T-helper 1 cell (primary cell): ENCODE results near the gene TRIM27.
"Not testable (repeated sequence)": the region's sequence is repeated elsewhere in the genome, so short reads cannot be mapped to it uniquely, and the experiment has no call there.

Source experiments
- DNase-seq, 5 donors: peaks; one replicate each; pipeline ENCODE4 v3.0.0-alpha.2; 2012 to 2020
- total RNA-seq, 4 donors: gene quantifications; one replicate each; lab custom pipeline; 2026; lab: John Stamatoyannopoulos, UW

Gene TRIM27, protein sequence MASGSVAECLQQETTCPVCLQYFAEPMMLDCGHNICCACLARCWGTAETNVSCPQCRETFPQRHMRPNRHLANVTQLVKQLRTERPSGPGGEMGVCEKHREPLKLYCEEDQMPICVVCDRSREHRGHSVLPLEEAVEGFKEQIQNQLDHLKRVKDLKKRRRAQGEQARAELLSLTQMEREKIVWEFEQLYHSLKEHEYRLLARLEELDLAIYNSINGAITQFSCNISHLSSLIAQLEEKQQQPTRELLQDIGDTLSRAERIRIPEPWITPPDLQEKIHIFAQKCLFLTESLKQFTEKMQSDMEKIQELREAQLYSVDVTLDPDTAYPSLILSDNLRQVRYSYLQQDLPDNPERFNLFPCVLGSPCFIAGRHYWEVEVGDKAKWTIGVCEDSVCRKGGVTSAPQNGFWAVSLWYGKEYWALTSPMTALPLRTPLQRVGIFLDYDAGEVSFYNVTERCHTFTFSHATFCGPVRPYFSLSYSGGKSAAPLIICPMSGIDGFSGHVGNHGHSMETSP
- 26.0 to 54.9 (median 46.6) reads per million in 4 donors for total RNA-seq

DNA sequence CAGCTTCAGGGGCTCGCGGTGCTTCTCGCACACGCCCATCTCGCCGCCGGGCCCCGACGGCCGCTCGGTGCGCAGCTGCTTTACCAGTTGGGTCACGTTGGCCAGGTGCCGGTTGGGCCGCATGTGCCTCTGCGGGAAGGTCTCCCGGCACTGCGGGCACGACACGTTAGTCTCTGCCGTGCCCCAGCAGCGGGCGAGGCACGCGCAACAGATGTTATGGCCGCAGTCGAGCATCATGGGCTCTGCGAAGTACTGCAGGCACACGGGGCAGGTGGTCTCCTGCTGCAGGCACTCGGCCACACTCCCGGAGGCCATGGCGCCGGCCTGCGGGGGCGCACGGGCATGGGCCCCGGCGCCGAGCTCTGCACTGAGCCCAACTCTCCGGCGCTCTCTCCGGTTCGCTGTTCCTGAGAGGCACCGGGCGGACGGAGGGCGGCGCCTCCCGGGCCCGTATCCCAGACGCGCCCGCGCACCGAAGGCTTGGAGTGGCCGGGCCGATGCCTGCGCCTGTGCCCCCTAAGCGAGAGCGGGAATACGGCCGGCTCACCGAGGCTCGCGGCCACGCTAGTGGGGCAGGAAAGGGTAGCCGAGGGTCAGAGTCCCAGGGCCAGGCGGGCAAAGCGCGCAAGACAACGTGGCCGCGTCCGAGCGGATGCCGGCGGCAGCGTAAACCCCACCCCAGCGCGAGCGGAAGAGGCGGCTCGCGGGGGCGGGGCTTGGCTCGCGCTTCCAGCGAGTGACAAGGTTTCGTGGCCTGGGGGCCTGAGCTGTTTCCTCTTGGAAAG is at the start of gene TRIM27:
Gene TRIM27 (minus strand): TSS at position 668 of the 785 bp plus-strand sequence. CDS start 353 bp downstream, at position 315.
- peak; percentile 58 to 87 (median 65) for DNase-seq

DNA sequence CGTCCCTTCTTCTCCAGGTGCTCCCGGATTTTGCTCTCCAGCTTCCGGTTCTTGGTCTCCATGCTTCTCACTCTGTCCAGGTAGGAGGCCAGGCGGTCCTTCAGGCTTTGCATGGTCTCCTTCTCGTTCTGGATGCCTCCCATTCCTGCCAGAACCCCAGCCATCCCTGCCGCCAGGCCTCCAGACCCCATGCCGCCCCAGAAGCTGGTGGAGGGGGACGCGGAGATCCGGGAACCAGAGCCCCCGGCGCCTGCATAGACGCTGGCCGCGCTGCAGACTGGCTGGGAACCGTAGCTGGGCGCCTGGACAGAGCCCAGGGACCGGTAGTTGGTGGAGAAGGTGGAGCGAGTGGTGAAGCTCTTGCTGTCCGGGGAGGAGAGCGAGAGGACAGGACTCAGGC is 46.3 kb upstream of the TRIM27 start:
- DNase-seq = not testable (repeated sequence)

DNA sequence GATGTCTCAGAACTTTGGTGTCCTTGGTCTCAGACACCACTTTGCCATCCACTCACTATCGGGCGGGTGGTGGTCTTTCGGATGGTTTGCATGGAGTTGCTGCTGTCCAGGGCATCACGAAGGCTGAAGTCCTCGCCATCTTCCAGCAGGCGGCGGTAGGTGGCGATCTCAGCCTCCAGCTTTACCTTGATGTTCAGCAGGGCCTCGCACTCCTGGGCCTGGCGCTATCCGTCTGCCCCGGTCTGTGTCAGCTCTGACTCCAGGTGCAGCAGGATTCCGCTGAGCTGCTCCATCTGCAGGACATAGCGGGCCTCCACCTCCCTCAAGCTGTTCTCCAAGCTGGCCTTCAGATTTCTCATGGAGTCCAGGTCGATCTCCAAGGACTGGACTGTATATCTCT is 45.3 kb upstream of the TRIM27 start:
- no peak for DNase-seq

DNA sequence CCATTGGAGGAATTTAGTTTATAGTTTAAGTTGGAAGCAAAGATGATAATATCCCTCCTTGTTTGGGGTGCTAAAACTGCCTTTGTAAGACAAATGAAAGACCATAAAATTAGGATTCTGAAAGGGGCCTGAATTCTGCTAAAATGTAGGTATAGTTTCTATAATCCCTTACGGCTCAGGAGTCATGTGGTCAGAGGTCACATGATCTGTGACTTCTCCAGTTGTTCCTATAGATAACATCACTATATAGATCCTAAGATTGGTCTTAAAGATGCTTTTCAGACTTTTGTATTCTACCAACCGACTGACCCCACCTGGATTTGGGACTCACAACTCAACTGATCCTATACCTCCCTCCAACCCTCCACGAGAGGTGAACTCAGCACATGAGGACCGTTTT is 44.7 kb upstream of the TRIM27 start:
- DNase-seq = no peak

DNA sequence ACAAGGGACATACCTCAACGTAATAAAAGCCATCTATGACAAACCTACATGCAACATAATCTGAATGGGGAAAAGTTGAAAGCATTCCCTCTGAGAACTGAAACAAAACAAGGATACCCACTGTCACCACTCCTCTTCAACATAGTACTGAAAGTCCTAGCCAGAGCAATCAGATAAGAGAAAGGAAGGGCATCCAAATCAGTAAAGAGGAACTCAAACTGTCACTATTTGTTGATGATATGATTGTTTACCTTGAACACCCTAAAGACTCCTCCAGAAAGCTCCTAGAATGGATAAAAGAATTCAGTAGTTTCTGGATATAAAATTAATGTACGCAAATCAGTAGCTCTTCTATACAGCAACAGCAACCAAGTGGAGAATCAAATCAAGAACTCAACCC is 41.9 kb upstream of the TRIM27 start:
- no peak for DNase-seq

DNA sequence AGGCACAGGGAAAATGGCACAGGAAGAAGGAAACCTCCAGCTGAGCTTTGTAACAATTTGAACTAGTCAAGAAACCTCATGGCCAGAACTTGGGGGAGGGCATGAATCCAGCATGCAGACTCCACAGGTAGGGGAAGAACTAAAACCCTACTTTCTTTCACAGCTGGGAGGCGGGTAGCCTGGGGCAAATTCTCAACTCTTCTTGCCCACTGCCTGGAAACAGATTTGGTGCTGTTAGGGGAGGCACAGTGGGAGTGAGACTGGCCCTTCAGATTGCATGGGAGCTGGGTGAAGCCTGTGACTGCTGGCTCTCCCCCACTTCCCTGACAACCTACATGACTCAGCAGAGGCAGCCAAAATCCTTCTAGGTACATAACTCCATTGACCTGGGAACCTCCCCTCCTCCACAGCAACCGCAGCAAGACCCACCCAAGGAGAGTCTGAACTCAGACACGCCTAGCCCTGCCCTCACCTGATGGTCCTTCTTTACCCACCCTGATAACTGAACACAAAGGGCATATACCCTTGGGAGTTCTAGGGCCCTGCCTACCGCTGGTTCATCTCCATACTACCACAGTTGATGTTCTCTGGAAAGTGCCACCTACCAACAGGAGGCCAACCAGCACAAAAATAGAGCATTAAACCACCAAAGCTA is 37.2 kb upstream of the TRIM27 start:
- DNase-seq = no peak

DNA sequence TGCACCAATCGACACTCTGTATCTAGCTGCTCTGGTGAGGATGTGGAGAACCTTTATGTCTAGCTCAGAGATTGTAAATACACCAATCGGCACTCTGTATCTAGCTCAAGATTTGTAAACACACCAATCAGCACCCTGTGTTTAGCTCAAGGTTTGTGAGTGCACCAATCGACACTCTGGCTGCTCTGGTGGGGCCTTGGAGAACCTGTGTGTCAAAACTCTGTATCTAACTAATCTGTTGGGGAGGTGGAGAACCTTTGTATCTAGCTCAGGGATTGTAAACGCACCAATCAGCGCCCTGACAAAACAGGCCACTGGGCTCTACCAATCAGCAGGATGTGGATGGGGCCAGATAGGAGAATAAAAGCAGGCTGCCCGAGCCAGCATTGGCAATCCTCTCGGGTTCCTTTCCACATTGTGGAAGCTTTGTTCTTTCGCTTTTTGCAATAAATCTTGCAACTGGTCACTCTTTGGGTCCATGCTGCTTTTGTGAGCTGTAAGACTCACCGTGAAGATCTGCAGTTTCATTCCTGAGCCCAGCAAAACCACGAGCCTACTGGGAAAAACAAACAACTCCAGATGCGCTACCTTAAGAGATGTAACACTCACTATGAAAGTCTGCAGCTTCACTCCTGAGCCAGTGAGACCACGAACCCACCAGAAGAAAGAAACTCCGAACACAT is 34.9 kb upstream of the TRIM27 start:
- DNase-seq = not testable (repeated sequence)

DNA sequence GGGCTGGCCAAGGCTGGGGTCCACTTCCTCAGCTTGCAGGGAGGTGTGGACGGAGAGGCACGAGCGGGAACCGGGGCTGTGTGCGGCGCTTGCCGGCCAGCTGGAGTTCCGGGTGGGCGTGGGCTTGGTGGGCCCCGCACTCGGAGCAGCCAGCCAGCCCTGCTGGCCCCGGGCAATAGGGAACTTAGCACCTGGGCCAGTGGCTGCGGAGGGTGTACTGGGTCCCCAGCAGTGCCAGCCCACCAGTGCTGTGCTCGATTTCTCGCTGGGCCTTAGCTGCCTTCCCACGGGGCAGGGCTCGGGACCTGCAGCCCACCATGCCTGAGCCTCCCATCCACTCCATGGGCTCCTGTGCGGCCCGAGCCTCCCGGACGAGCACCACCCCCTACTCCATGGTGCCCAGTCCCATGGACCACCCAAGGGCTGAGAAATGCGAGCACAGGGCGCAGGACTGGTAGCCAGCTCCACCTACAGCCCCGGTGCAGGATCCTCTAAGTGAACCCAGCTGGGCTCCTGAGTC is 34.1 kb upstream of the TRIM27 start:
- DNase-seq = not testable (repeated sequence)

DNA sequence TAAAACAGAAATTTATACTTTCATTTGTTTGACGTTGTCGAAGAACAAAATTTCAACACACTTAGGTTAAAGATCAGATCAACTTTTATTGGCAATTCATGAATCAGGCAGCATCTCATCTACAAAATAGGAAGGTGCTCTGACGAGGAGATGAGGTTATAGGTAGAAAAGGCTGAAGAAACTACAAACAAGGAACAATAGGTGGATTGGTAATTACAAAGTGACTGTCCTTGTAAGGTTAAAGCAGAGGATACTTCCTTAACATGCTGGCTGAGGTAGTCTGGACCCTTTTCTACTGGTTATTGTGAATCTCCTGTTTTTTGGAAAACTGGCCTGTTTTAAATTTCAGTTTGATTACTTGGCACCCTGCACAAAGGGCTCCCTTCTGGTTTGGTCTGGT is 32.5 kb upstream of the TRIM27 start:
- DNase-seq = no peak

DNA sequence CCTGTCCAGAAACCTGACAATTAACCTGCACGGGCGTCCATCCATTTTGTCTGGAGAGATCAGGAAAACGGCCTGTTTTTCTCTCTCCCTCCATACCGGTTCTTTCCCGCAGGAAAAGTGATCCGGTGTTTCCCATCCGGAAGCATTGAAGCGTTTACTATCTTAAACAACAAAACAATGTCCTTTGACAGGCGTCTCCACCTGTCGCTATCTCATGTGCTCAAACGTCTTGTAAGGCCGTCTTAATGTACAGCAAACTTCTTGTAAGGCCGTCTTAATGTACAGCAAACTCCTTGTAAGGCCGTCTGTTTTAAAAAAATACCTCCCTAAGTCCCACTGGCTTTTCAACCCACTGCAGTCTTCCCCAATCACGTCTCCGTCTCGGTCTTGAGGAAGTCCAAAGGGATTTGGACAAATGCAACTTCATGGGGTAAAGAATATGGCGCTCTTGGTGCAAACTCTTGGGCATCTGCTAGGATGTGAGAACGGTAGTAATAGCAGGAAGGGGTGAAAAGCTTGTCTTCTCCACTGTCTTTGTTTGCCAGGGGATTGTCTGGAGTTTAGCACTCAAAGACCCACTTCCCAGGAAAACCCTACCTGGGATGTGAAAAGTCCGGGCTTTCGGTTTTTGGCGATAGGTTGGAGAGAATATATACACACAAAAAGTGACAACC is 29.9 kb upstream of the TRIM27 start:
- DNase-seq = no peak

DNA sequence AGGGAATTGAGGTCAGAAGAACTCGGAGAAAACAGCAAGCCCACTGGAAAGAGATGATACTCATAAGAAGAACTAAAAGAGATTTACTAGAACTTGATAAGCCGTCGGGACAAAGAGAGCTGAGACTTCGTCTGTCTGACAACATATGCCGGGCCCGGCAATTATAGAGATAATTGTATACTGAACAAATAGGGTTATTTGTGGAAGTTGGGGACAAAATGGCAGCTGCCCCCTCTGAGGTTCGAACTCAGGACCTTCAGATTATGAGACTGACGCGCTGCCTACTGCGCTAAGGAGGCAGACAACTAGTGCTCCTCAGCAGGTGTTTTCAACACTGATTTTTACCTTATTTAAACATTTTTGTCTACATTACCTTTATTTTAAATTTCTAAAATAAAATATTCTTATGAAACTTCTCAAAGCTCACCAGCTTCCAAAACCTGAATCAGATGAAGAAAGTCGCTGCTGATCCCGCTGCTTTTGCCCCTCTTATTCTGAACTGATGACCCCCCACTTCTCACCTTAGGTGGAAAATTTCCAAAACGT is 29.3 kb upstream of the TRIM27 start:
- peak in 4 of 5 donors; percentile 20 to 53 (median 40) for DNase-seq

DNA sequence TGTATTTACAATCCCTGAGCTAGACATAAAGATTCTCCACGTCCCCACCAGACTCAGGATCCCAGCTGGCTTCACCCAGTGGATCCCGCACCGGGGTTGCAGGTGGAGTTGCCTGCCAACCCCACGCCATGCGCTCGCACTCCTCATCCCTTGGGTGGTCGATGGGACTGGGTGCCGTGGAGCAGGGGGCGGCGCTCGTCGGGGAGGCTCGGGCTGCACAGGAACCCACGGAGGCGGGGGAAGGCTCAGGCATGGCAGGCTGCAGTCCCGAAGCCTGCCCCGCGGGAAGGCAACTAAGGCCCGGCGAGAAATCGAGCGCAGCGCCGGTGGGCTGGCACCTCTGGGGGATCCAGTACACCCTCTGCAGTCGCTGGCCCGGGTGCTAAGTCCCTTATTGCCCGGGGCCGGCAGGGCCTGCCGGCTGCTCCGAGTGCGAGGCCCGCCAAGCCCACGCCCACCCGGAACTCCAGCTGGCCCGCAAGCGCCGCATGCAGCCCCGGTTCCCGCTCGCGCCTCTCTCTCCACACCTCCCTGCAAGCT is 25.9 kb upstream of the TRIM27 start:
- DNase-seq = not testable (repeated sequence)

DNA sequence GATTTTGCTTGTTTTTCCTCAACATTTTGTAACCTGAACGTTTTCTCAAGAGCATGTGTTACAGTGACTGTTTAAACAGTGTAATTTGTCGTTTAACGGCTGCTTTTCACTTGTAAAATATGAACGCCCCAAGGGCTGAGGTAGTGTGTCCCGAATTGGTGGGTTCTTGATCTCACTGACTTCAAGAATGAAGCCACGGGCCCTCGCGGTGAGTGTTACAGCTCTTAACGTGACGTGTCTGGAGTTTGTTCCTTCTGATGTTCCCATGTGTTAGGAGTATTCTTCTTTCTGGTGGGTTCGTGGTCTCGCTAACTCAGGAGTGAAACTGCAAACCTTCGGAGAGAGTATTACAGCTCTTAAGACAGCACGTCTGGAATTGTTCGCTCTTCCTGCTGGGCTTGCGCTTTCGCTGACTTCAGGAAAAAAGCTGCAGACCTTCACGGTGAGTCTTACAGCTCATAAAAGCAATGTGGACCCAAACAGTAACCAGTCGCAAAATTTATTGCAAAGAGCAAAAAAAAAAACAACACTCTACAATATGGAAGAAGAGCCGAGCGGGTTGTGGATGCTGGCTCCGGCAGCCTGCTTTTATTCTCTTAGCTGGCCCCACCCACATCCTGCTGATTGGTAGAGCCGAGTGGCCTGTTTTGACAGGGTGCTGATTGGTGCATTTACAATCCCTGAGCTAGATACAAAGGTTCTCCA is 25.1 kb upstream of the TRIM27 start:
- DNase-seq = no peak

DNA sequence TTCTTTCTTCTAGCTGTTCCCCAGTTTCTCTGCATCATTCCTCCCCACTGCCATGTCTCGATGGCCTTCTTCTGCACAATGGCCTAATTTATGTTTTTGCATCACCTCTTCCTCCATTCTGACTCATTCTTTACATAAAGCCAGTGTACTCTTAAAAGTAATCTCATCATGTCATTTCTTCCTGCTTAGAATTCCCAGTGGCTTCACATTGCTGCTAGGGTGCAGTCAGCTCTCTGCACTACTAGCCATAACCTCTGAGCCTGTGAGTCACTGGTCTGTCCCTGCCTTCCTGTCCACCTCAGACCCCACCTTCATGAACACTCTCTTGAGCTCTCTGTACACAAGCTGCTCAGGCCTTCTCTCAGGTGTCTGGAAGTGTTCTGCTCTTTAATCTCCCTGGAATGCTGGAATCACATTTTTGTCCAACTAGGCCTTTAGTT is 24.1 kb upstream of the TRIM27 start:
- no peak for DNase-seq

DNA sequence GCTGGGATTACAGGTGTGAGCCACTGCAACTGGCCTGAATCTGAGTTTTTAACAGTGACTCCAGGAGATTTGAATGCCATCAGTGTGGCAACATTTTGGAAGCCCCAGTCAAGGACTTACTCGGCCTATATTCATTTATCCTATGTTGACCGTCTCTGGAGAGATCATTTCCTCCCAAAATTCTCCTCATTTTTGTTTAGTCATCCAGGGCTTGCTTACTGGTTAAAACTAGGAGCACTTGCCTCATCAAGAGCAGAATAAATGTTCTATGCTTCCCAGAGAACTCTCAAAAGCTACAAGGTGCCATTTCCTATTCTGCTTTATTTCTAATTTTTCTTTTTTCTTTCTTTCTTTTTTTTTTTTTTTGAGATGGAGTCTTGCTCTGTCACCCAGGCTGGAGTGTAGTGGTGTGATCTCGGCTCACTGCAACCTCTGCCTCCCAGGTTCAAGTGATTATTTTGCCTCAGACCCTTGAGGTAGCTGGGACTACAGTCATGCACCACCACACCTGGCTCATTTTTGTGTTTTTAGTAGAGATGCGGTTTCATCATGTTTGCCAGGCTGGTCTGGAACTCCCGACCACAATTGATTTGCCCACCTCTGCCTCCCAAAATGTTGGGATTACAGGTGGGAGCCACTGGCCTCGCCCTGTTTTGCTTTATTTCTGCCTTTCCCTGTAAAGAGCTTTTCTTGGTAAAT is 23.4 kb upstream of the TRIM27 start:
- DNase-seq = no peak

DNA sequence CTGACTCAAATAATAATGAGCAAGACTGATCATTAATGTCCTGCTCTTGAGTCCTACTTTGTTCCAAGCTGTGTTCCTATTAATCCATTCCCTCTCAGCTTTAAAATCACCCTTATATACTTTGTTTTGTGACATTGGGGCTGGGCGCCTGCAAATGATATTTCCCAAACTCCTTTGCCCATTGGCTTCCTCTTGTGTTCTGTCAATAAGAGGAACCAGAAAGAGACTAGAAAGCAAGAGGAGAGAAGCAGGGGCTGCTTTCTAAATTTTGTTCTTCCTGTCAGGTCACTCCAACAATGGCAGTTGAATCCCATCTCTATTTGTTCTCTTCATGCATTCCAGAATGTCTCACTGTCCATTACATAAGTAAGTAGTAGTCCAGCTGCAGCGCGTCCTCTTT is 21.6 kb upstream of the TRIM27 start:
- no peak for DNase-seq

DNA sequence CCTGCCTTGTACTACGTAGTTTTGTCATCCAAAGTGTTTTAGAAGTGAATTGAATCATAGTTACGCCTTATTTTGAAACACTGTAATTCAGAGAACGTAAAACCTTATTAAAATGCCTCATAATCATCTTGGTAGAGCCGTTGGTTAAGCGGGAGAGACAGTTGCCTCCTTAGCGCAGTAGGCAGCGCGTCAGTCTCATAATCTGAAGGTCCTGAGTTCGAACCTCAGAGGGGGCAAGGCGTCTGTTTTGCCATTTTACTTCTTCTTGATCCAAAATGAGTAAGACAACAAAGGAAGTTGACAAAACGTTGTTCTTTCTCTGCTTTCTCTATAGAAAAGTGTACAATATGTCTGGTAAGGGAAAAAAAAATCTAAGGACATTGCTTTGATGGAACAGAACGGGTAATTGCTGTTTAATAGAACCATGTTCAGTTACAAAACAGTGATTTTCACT is 20.7 kb upstream of the TRIM27 start:
- DNase-seq = peak in 4 of 5 donors; percentile 29 to 80 (median 44)

DNA sequence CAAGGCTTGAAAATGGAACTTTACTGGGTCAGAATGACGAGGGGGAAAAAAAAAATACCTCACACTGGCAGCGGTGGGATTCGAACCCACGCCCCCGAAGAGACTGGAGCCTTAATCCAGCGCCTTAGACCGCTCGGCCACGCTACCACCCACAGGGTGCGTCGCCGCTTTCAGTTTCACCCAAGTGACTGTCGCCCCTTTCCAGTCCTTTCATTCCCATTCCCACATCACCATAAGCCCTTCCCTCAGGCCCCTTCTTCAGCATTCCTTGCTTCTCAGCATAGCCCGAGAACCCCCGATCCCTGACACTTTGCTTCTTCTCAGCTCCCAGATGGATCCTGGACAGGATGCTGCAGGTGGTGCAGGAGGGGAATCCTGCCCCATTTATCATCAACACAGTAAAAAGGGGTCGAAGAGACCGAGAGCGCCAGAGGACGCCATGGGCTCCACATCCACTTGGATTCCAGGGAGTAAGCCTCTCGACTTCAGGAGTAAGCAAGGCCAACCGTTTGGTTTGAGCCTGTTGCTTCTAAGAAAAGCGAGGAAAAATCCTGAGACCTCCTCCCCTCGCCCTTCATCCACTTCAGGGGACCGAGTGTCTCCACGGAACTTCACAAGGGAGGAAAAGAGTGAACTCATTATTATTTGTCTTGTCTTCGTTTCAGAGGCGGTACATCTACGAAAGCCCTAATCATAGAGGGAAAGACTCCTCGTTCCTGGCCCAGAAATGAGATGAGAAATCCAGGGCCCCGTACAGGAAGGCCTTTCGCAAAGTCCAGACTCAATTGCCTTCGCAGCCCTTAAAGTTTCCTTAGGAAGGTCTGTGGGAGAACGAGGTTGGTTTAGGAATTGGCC is 20.0 kb upstream of the TRIM27 start:
- peak in 2 of 5 donors; percentile 26 to 67 for DNase-seq

DNA sequence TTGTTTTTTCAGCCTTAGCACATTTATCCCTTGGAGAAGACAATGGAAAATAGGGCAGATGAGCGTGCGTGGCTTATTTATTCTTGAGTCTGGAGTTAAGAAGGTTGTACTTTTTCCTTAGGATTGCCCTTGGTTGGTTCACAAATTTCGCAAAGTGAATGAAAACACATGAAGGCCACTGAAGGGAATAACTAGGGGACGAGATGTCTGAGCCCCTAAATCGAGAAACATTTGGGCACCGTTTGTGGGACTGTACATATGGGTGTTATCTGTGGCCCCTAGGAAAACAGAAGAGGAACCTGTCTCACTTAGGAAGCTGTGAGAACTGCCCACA is 19.4 kb upstream of the TRIM27 start:
- DNase-seq = no peak
